HTERT RPE-1 (cell line): ENCODE results near the gene TOP2A.

Experiments
- in situ Hi-C: fragments of 300-500 bp; cut with MboI; formaldehyde crosslinking; loops from 4 replicates; pipeline ENCODE4 v1.14.3; 2020; ENCODE audit warnings: low sequenced_read_pairs

The TOP2A gene

GRCh38 chr17:40453881-40454612, 36.4 kb upstream of the TOP2A start:
- in situ Hi-C loops: no loop called here

GRCh38 chr17:40452921-40453378, 35.3 kb upstream of the TOP2A start:
- in situ Hi-C loops: no loop called here

- in situ Hi-C loops: no loop called here
Observed at GRCh38 chr17:40452216-40452787, 34.6 kb upstream of the TOP2A start.

GRCh38 chr17:40451420-40451819, 33.7 kb upstream of the TOP2A start:
- in situ Hi-C loops: no loop called here

- in situ Hi-C loops: no loop called here
Observed at GRCh38 chr17:40450175-40450574, 32.5 kb upstream of the TOP2A start.

GRCh38 chr17:40448639-40449261, 31.1 kb upstream of the TOP2A start:
- in situ Hi-C loops: no loop called here

GRCh38 chr17:40448213-40448638, 30.5 kb upstream of the TOP2A start:
- in situ Hi-C loops: no loop called here

- in situ Hi-C loops: no loop called here
Observed at GRCh38 chr17:40447806-40448205, 30.1 kb upstream of the TOP2A start.

GRCh38 chr17:40447148-40447644, 29.5 kb upstream of the TOP2A start:
- in situ Hi-C loops: no loop called here

- in situ Hi-C loops: no loop called here
Observed at GRCh38 chr17:40445751-40446468, 28.2 kb upstream of the TOP2A start.

GRCh38 chr17:40443988-40444899, 26.5 kb upstream of the TOP2A start:
- in situ Hi-C loops: no loop called here

GRCh38 chr17:40443196-40443987, 25.7 kb upstream of the TOP2A start, which contains the start of gene IGFBP4:
Gene IGFBP4 (plus strand): TSS chr17:40443450. CDS start chr17:40443736, 286 bp downstream.
- in situ Hi-C loops: no loop called here

- in situ Hi-C loops: no loop called here
Observed at GRCh38 chr17:40442392-40443195, 24.9 kb upstream of the TOP2A start.

GRCh38 chr17:40440166-40440565, 22.5 kb upstream of the TOP2A start:
- in situ Hi-C loops: no loop called here

GRCh38 chr17:40437095-40437732, 19.5 kb upstream of the TOP2A start:
- in situ Hi-C loops: no loop called here

GRCh38 chr17:40436636-40437035, 18.9 kb upstream of the TOP2A start:
- in situ Hi-C loops: no loop called here

GRCh38 chr17:40433551-40434415, 16.1 kb upstream of the TOP2A start:
- in situ Hi-C loops: no loop called here
